H1 (cell line): ENCODE results near the gene UMODL1. TPM values are rescaled to one million over a fixed set of nuclear protein-coding genes. Genes with fewer than 3 reads are reported as not detected.

Source experiments
- CHD7 ChIP-seq: fragments of 300-600 bp; sonication (generic); IDR thresholded peaks from 2 replicates; pipeline ENCODE4 v1.7.1; 2012; ENCODE audit warnings: low read length, moderate library complexity, mild to moderate bottlenecking, inconsistent platforms; ENCODE audit not compliant: insufficient replicate concordance
- CTBP2 ChIP-seq: IDR thresholded peaks from 2 replicates; pipeline ENCODE4 v1.7.0; 2011; ENCODE audit warnings: borderline replicate concordance, mild to moderate bottlenecking, moderate library complexity, mixed read lengths, low read length; ENCODE audit not compliant: insufficient read depth, insufficient read length
- JUN ChIP-seq: IDR thresholded peaks from 2 replicates; pipeline ENCODE4 v1.6.1; 2011; ENCODE audit warnings: low read depth, mild to moderate bottlenecking, improper control_type of control experiment, low read length
- JUND ChIP-seq: IDR thresholded peaks from 2 replicates; pipeline ENCODE4 v1.6.1; 2011; ENCODE audit warnings: mild to moderate bottlenecking, improper control_type of control experiment, low read length
- PHF8 ChIP-seq: fragments of 200-600 bp; sonication (generic); conservative IDR thresholded peaks from 2 replicates; pipeline ENCODE4 v1.7.1; 2012; ENCODE audit warnings: low read depth, mild to moderate bottlenecking, inconsistent platforms, low read length, moderate library complexity
- POU5F1 ChIP-seq: IDR thresholded peaks from 2 replicates; pipeline ENCODE4 v1.6.1; 2011; ENCODE audit warnings: low read depth, mild to moderate bottlenecking, low read length, moderate library complexity
- SP1 ChIP-seq: IDR thresholded peaks from 2 replicates; pipeline ENCODE4 v1.6.1; 2011; ENCODE audit warnings: low read depth, low read length
- SP2 ChIP-seq: IDR thresholded peaks from 2 replicates; pipeline ENCODE4 v1.6.1; 2012; ENCODE audit warnings: mild to moderate bottlenecking, low read length, inconsistent platforms
- TCF12 ChIP-seq: IDR thresholded peaks from 2 replicates; pipeline ENCODE4 v1.6.1; 2011; ENCODE audit warnings: low read depth, mild to moderate bottlenecking, low read length
- polyA plus RNA-seq, 7 experiments: library from polyadenylated mRNA; depleted of rRNA in 3 of 7; stranded (reverse) in 5 of 7; unstranded in 2 of 7; fragments of >200 nt in 5 of 7; fragments of 200-250 nt in 2 of 7; gene quantifications; 1 replicate in 5 of 7; 2 replicates in 1 of 7; 4 replicates in 1 of 7; pipeline versions ENCODE4 v1.2.1 to v1.2.3, GENCODE V29; 2011 to 2013; ENCODE audit warnings: missing spikeins in 2 of 7, mixed read lengths in 2 of 7
- total RNA-seq: library from RNA; stranded (reverse); fragmentation: NEBNext Ultra II Directional; extraction: Animal tissue kit (Norgen Biotek cat#: 25700); gene quantifications from 2 replicates; pipeline ENCODE4 v1.2.1, GENCODE V29; 2021
- TF ChIP-seq, protein P1 (sequence below): IDR thresholded peaks from 2 replicates; pipeline ENCODE4 v1.6.1; 2011; ENCODE audit warnings: low read depth, mild to moderate bottlenecking, low read length; ENCODE audit not compliant: insufficient read depth

The UMODL1 gene
- total and polyA plus RNA-seq, 2 of the 8 experiments (the other 6 are each of a cell fraction or from before 2014, with no cell fraction given): not detected

DNA sequence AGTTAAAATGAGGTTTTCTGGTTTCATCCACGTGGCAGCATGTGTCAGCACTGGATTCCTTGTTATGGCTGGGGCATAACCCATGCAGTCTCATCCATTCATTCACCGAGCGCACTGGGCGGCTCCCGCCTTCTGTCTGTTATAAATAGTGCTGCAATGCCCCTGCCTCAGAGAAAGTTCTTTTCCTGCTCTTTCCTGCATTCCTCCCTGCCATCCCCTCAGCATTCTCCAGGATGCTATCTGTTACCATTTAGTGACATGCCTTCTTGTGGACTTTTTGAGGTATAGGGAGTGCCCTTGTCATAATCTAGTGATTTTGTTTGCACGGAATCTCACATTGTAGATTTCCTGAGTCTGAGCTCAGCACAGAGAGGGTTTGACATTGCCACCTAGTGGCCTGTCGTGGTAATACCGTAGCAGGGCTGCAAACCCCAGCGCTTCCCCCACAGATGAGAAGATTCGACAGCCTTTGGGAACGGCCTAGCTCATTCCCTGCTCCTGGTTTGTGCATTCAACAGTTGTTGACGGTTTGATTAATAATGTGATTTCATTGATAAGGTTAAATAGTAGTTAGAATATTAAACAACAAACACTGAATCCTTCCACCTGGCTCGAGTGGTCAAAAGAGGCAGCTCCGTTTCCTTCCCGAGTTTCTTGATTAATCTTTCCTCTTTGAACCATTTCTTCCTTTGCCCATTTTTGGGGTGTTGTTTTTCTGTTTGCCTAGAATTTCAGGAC, 46.3 kb downstream of the UMODL1 start (continued):
- no peak for TF ChIP-seq CHD7
- TF ChIP-seq JUND: 0 out of 2 replicates have a peak, but pooled peaks have one; percentile 43
- TF ChIP-seq, protein P1, sequence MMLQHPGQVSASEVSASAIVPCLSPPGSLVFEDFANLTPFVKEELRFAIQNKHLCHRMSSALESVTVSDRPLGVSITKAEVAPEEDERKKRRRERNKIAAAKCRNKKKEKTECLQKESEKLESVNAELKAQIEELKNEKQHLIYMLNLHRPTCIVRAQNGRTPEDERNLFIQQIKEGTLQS: no peak
- TF ChIP-seq TCF12: no peak
- no peak for TF ChIP-seq PHF8
- no peak for TF ChIP-seq SP1
- no peak for TF ChIP-seq CTBP2
- no peak for TF ChIP-seq POU5F1
- TF ChIP-seq JUN: no peak
- no peak for TF ChIP-seq SP2
